ENCODE measurements around the gene ONECUT1. TPM values are rescaled to one million over a fixed set of nuclear protein-coding genes. Genes with fewer than 3 reads are reported as not detected.

Gene ONECUT1
- total and polyA plus RNA-seq, 3 experiments from 2014 or later, result not detected

GRCh38 chr15:52806284-52806655 is 16.1 kb upstream of the ONECUT1 start:
- H3K4me1 ChIP-seq (ENCODE audit: insufficient read depth, low read length), result peaks cover 25% of the 10 kb centered on the region
- Mint-ChIP-seq H3K9me3 (peaks cover 0 to 5% (median 0%) of the 10 kb centered on the region in 5 donors), H3K36me3 (no peaks in the 10 kb centered on the region), H3K27me3 (peaks cover 65 to 79% of the 10 kb centered on the region in 2 donors), H3K4me3 (peak overlapping the region in 4 of 7 donors; percentile 24 to 38 (median 26)), H3K4me1 (peaks cover 18 to 24% (median 19%) of the 10 kb centered on the region in 3 donors), H3K27ac (no peak overlapping the region)
- H3K4me3 ChIP-seq (ENCODE audit: low read length), result no peak overlapping the region
- no peaks in the 10 kb centered on the region for H3K36me3 ChIP-seq (ENCODE audit: insufficient read depth, low read length)
- no peak overlapping the region for H3K27ac ChIP-seq (ENCODE audit: low read depth, low read length)
- DNase-seq, result no peak
- no peaks in the 10 kb centered on the region for H3K9me3 ChIP-seq (ENCODE audit: low read length)
- ChIA-PET POLR2A (no interaction called here), CTCF (no interaction called here)
- peaks cover 77% of the 10 kb centered on the region for H3K27me3 ChIP-seq (ENCODE audit: insufficient read depth, low read length, poor library complexity, severe bottlenecking)

- H3K36me3 Mint-ChIP-seq, result no peaks in the 10 kb centered on the region
- Histone ChIP-seq H3K27me3 (ENCODE audit: insufficient read depth, low read length, poor library complexity, severe bottlenecking) (peaks cover 84% of the 10 kb centered on the region), H3K4me3 (ENCODE audit: low read length) (peak overlapping the region; percentile 26), H3K9me3 (ENCODE audit: low read length) (no peaks in the 10 kb centered on the region), H3K4me1 (ENCODE audit: insufficient read depth, low read length) (peaks cover 25% of the 10 kb centered on the region), H3K36me3 (ENCODE audit: insufficient read depth, low read length) (no peaks in the 10 kb centered on the region), H3K27ac (ENCODE audit: low read depth, low read length) (no peak overlapping the region)
- peaks cover 69 to 79% of the 10 kb centered on the region in 2 donors for H3K27me3 Mint-ChIP-seq
- H3K9me3 Mint-ChIP-seq, result peaks cover 0 to 5% (median 2%) of the 10 kb centered on the region in 5 donors
- peaks cover 21 to 28% (median 23%) of the 10 kb centered on the region in 3 donors for H3K4me1 Mint-ChIP-seq
- peak in 1 of 5 donors; percentile 43 for DNase-seq
- ChIA-PET POLR2A (no interaction called here), CTCF (interaction anchor here (1.0 kb wide), 1 partner anchor 22 kb away, joined by 4 read pairs; no protein-coding TSS in a partner anchor)
- peak overlapping the region; percentile 35 to 83 (median 76) for H3K4me3 Mint-ChIP-seq
- no peak overlapping the region for H3K27ac Mint-ChIP-seq
Measured at GRCh38 chr15:52805351-52806283, 15.5 kb upstream of the ONECUT1 start.

GRCh38 chr15:52804526-52805081 is 14.5 kb upstream of the ONECUT1 start:
- H3K27ac Mint-ChIP-seq, result peak overlapping the region in 1 of 8 donors; percentile 36
- H3K4me1 Mint-ChIP-seq, result peaks cover 21 to 31% (median 28%) of the 10 kb centered on the region in 3 donors
- POLR2A ChIA-PET, result interaction anchor here (0.7 kb wide), 1 partner anchor 10 kb away, joined by 4 read pairs; no protein-coding TSS in a partner anchor
- peaks cover 0 to 5% (median 2%) of the 10 kb centered on the region in 5 donors for H3K9me3 Mint-ChIP-seq
- peaks cover 88% of the 10 kb centered on the region for H3K27me3 ChIP-seq (ENCODE audit: insufficient read depth, low read length, poor library complexity, severe bottlenecking)
- CTCF ChIA-PET, result interaction anchor here (1.0 to 1.1 kb wide), 2 partner anchors 21 to 27 kb away, joined by 3 to 4 read pairs; no protein-coding TSS in a partner anchor
- H3K36me3 Mint-ChIP-seq, result no peaks in the 10 kb centered on the region
- peak overlapping the region; percentile 57 for H3K4me3 ChIP-seq (ENCODE audit: low read length)
- DNase-seq, result no peak
- no peaks in the 10 kb centered on the region for H3K36me3 ChIP-seq (ENCODE audit: insufficient read depth, low read length)
- peaks cover 25% of the 10 kb centered on the region for H3K4me1 ChIP-seq (ENCODE audit: insufficient read depth, low read length)
- peaks cover 76 to 84% of the 10 kb centered on the region in 2 donors for H3K27me3 Mint-ChIP-seq
- no peaks in the 10 kb centered on the region for H3K9me3 ChIP-seq (ENCODE audit: low read length)
- H3K4me3 Mint-ChIP-seq, result peak overlapping the region; percentile 40 to 88 (median 81)
- H3K27ac ChIP-seq (ENCODE audit: low read depth, low read length), result no peak overlapping the region

- Histone ChIP-seq H3K9me3 (ENCODE audit: low read length) (no peaks in the 10 kb centered on the region), H3K4me1 (ENCODE audit: insufficient read depth, low read length) (peaks cover 25% of the 10 kb centered on the region), H3K36me3 (ENCODE audit: insufficient read depth, low read length) (no peaks in the 10 kb centered on the region), H3K27ac (ENCODE audit: low read depth, low read length) (no peak overlapping the region), H3K4me3 (ENCODE audit: low read length) (no peak overlapping the region), H3K27me3 (ENCODE audit: insufficient read depth, low read length, poor library complexity, severe bottlenecking) (peaks cover 90% of the 10 kb centered on the region)
- Mint-ChIP-seq H3K27ac (peak overlapping the region in 1 of 8 donors; percentile 9), H3K27me3 (peaks cover 75 to 82% of the 10 kb centered on the region in 2 donors), H3K36me3 (no peaks in the 10 kb centered on the region), H3K9me3 (peaks cover 0 to 5% (median 2%) of the 10 kb centered on the region in 5 donors), H3K4me1 (peaks cover 21 to 36% (median 28%) of the 10 kb centered on the region in 3 donors), H3K4me3 (peak overlapping the region; percentile 62 to 86 (median 81))
- DNase-seq, result peak in 1 of 5 donors; percentile 40
- ChIA-PET POLR2A (no interaction called here), CTCF (interaction anchor here (1.1 kb wide), 1 partner anchor 27 kb away, joined by 3 read pairs; no protein-coding TSS in a partner anchor)
Measured at GRCh38 chr15:52803467-52804306, 13.6 kb upstream of the ONECUT1 start.

- H3K4me1 Mint-ChIP-seq, result peaks cover 23 to 40% (median 28%) of the 10 kb centered on the region in 3 donors
- peak overlapping the region in 1 of 8 donors; percentile 25 for H3K27ac Mint-ChIP-seq
- H3K27me3 Mint-ChIP-seq, result peaks cover 75 to 80% of the 10 kb centered on the region in 2 donors
- H3K36me3 ChIP-seq (ENCODE audit: insufficient read depth, low read length), result no peaks in the 10 kb centered on the region
- H3K4me1 ChIP-seq (ENCODE audit: insufficient read depth, low read length), result peaks cover 25% of the 10 kb centered on the region
- peaks cover 0 to 5% (median 2%) of the 10 kb centered on the region in 5 donors for H3K9me3 Mint-ChIP-seq
- POLR2A ChIA-PET, result no interaction called here
- no peaks in the 10 kb centered on the region for H3K9me3 ChIP-seq (ENCODE audit: low read length)
- DNase-seq, result no peak
- CTCF ChIA-PET, result no interaction called here
- peaks cover 90% of the 10 kb centered on the region for H3K27me3 ChIP-seq (ENCODE audit: insufficient read depth, low read length, poor library complexity, severe bottlenecking)
- H3K27ac ChIP-seq (ENCODE audit: low read depth, low read length), result no peak overlapping the region
- no peak overlapping the region for H3K4me3 ChIP-seq (ENCODE audit: low read length)
- no peaks in the 10 kb centered on the region for H3K36me3 Mint-ChIP-seq
- peak overlapping the region in 6 of 7 donors; percentile 10 to 70 (median 52) for H3K4me3 Mint-ChIP-seq
Measured at GRCh38 chr15:52803108-52803466, 13.0 kb upstream of the ONECUT1 start.

GRCh38 chr15:52802110-52802509 is 12.0 kb upstream of the ONECUT1 start:
- Histone ChIP-seq H3K36me3 (ENCODE audit: insufficient read depth, low read length) (no peaks in the 10 kb centered on the region), H3K27me3 (ENCODE audit: insufficient read depth, low read length, poor library complexity, severe bottlenecking) (peaks cover 91% of the 10 kb centered on the region), H3K27ac (ENCODE audit: low read depth, low read length) (no peak overlapping the region), H3K4me1 (ENCODE audit: insufficient read depth, low read length) (peaks cover 25% of the 10 kb centered on the region), H3K4me3 (ENCODE audit: low read length) (no peak overlapping the region), H3K9me3 (ENCODE audit: low read length) (no peaks in the 10 kb centered on the region)
- peaks cover 28 to 50% (median 34%) of the 10 kb centered on the region in 3 donors for H3K4me1 Mint-ChIP-seq
- H3K4me3 Mint-ChIP-seq, result no peak overlapping the region
- no peak for DNase-seq
- H3K27ac Mint-ChIP-seq, result no peak overlapping the region
- CTCF ChIA-PET, result interaction anchor here (0.9 kb wide), 1 partner anchor 19 kb away, joined by 3 read pairs; no protein-coding TSS in a partner anchor
- POLR2A ChIA-PET, result no interaction called here
- no peaks in the 10 kb centered on the region for H3K36me3 Mint-ChIP-seq
- peaks cover 0 to 5% (median 2%) of the 10 kb centered on the region in 5 donors for H3K9me3 Mint-ChIP-seq
- H3K27me3 Mint-ChIP-seq, result peaks cover 79 to 81% of the 10 kb centered on the region in 2 donors

GRCh38 chr15:52801748-52802085 is 11.6 kb upstream of the ONECUT1 start:
- peaks cover 25% of the 10 kb centered on the region for H3K4me1 ChIP-seq (ENCODE audit: insufficient read depth, low read length)
- no peaks in the 10 kb centered on the region for H3K36me3 ChIP-seq (ENCODE audit: insufficient read depth, low read length)
- H3K9me3 ChIP-seq (ENCODE audit: low read length), result no peaks in the 10 kb centered on the region
- Mint-ChIP-seq H3K27ac (no peak overlapping the region), H3K9me3 (peaks cover 0 to 5% (median 2%) of the 10 kb centered on the region in 5 donors), H3K27me3 (peaks cover 79 to 82% of the 10 kb centered on the region in 2 donors), H3K36me3 (no peaks in the 10 kb centered on the region), H3K4me3 (no peak overlapping the region), H3K4me1 (peaks cover 28 to 52% (median 38%) of the 10 kb centered on the region in 3 donors)
- no peak overlapping the region for H3K4me3 ChIP-seq (ENCODE audit: low read length)
- ChIA-PET CTCF (interaction anchor here (0.9 kb wide), 1 partner anchor 19 kb away, joined by 3 read pairs; no protein-coding TSS in a partner anchor), POLR2A (no interaction called here)
- H3K27ac ChIP-seq (ENCODE audit: low read depth, low read length), result no peak overlapping the region
- DNase-seq, result no peak
- H3K27me3 ChIP-seq (ENCODE audit: insufficient read depth, low read length, poor library complexity, severe bottlenecking), result peaks cover 90% of the 10 kb centered on the region
